PC-9 (cell line): ENCODE measurements around the gene SMG6.

Experiments used
- CTCF ChIP-seq: fragments of 200-600 bp; sonication (generic); conservative IDR thresholded peaks from 2 replicates; pipeline ENCODE4 v1.6.1; 2017; ENCODE audit warnings: mixed run types, antibody characterized with exemption, mild to moderate bottlenecking, moderate library complexity
- EZH2 ChIP-seq: fragments of 200-600 bp; sonication (generic); IDR thresholded peaks from 2 replicates; pipeline ENCODE4 v1.8.0; 2017; ENCODE audit warnings: antibody characterized with exemption, low read depth

- no peak for TF ChIP-seq CTCF
- TF ChIP-seq EZH2 = no peak
Observed at GRCh38 chr17:2157081-2157480, 146.5 kb downstream of the SMG6 start.
